Neural cell (in vitro differentiated cells): ENCODE measurements around the gene PCSK1.

Source experiments
- EP300 ChIP-seq: fragments of 450-650 bp; conservative IDR thresholded peaks from 2 replicates; pipeline ENCODE4 v1.6.1; 2014; ENCODE audit warnings: antibody characterized with exemption, mild to moderate bottlenecking, moderate library complexity; ENCODE audit not compliant: poor library complexity, severe bottlenecking
- EZH2 ChIP-seq: fragments of 200-600, 300-800 bp; shearing (Covaris generic), sonication (generic); IDR thresholded peaks from 2 replicates; pipeline ENCODE4 v1.6.1; 2014; ENCODE audit warnings: antibody characterized with exemption, low read length, borderline replicate concordance, mild to moderate bottlenecking; ENCODE audit not compliant: insufficient read depth, poor library complexity, severe bottlenecking
- MXI1 ChIP-seq: fragments of 450-650 bp; conservative IDR thresholded peaks from 2 replicates; pipeline ENCODE4 v1.6.1; 2014; ENCODE audit warnings: antibody characterized with exemption, mild to moderate bottlenecking; ENCODE audit not compliant: poor library complexity, severe bottlenecking
- POLR2AphosphoS5 ChIP-seq: IDR thresholded peaks from 2 replicates; pipeline ENCODE4 v1.6.1; 2012
- TAF1 ChIP-seq: IDR thresholded peaks from 2 replicates; pipeline ENCODE4 v1.6.1; 2012; ENCODE audit warnings: low read depth
- TF ChIP-seq, protein P1 (sequence below): fragments of 450-650 bp; IDR thresholded peaks from 2 replicates; pipeline ENCODE4 v1.5.1; 2014; ENCODE audit warnings: antibody characterized with exemption, mild to moderate bottlenecking, moderate library complexity; ENCODE audit not compliant: poor library complexity, severe bottlenecking

DNA sequence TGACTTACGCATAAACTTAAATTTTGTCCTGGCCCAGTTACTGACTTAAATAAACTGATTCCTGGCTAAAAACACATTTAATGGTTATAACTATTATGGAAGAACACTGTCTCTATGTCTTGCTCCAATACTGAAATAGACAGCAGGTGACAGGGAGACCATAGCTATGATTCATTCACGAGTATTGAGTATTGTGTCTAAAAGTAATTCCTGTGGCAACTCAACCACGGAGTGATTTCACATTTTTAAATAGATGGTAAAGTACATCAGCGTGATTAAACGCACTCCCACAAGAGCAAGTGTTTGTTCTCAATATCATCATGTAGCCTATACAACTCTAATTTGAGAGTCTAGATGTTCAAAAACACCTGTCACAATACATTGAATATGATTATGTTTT, 35.9 kb upstream of the PCSK1 start:
- TF ChIP-seq EZH2 = no peak
- peak; percentile 58 for TF ChIP-seq POLR2AphosphoS5
- TF ChIP-seq, protein P1, sequence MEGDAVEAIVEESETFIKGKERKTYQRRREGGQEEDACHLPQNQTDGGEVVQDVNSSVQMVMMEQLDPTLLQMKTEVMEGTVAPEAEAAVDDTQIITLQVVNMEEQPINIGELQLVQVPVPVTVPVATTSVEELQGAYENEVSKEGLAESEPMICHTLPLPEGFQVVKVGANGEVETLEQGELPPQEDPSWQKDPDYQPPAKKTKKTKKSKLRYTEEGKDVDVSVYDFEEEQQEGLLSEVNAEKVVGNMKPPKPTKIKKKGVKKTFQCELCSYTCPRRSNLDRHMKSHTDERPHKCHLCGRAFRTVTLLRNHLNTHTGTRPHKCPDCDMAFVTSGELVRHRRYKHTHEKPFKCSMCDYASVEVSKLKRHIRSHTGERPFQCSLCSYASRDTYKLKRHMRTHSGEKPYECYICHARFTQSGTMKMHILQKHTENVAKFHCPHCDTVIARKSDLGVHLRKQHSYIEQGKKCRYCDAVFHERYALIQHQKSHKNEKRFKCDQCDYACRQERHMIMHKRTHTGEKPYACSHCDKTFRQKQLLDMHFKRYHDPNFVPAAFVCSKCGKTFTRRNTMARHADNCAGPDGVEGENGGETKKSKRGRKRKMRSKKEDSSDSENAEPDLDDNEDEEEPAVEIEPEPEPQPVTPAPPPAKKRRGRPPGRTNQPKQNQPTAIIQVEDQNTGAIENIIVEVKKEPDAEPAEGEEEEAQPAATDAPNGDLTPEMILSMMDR = no peak
- no peak for TF ChIP-seq MXI1
- no peak for TF ChIP-seq EP300
- no peak for TF ChIP-seq TAF1
